Peyer's patch (tissue), 4 donors: ENCODE results near the gene SLC5A4. TPM values are rescaled to one million over a fixed set of nuclear protein-coding genes. Genes with fewer than 3 reads are reported as not detected.

Source experiments
- DNase-seq, 3 donors: peaks; one replicate each; pipeline ENCODE4 v3.0.0-alpha.2; 2017 to 2019
- H3K27ac ChIP-seq, 4 donors: fragments of 200-600 bp; sonication (generic); one replicate each; pipeline ENCODE4 v1.5.1; 2016 to 2019
- H3K27me3 ChIP-seq, 2 donors: fragments of 200-600 bp; sonication (generic); one replicate each; pipeline ENCODE4 v1.5.1; 2019
- H3K36me3 ChIP-seq, 3 donors: fragments of 200-600 bp; sonication (generic); one replicate each; pipeline ENCODE4 v1.5.1; 2016 to 2019
- H3K4me1 ChIP-seq, 4 donors: fragments of 200-600 bp; sonication (generic); one replicate each; pipeline ENCODE4 v1.5.1; 2016 to 2019
- H3K4me3 ChIP-seq, 4 donors: fragments of 200-600 bp; sonication (generic); 1 replicate in 3 of 4; 2 replicates in 1 of 4; pipeline ENCODE4 v1.5.1; 2016 to 2019; ENCODE audit warnings: mild to moderate bottlenecking in 1 of 4
- H3K9me3 ChIP-seq, 4 donors: fragments of 200-600 bp; sonication (generic); one replicate each; pipeline ENCODE4 v1.5.1; 2016 to 2019; ENCODE audit warnings: mild to moderate bottlenecking in 1 of 4
- CTCF ChIP-seq, 6 experiments: fragments of 450-650 bp in 4 of 6; fragments of 200-600 bp in 2 of 6; sonication (generic) in 1 of 6; IDR thresholded peaks; one replicate each; pipeline ENCODE4 v1.5.1; 2017 to 2019; ENCODE audit warnings: antibody characterized with exemption in 6 of 6, mild to moderate bottlenecking in 3 of 6, moderate library complexity in 1 of 6
- POLR2A ChIP-seq, 2 donors: fragments of 450-650 bp; IDR thresholded peaks; one replicate each; pipeline ENCODE4 v1.5.1; 2017; ENCODE audit warnings: antibody characterized with exemption in 2 of 2, mild to moderate bottlenecking in 2 of 2, moderate library complexity in 2 of 2
- total RNA-seq, 4 donors: library from RNA; depleted of rRNA; stranded (reverse); fragments of >200 nt; gene quantifications; one replicate each; pipeline ENCODE4 v1.1.0, GENCODE V29; 2016

The SLC5A4 gene
- total RNA-seq, 4 donors from 2014 or later: 1.7 to 56.9 (median 19.0) TPM

GRCh38 chr22:32232191-32232830 lies 22.8 kb downstream of the SLC5A4 start:
- H3K27me3 ChIP-seq: no peaks in the 10 kb centered on the region
- H3K27ac ChIP-seq: no peak overlapping the region
- no peak for TF ChIP-seq POLR2A (IDR thresholded peaks at IDR 0.05)
- TF ChIP-seq CTCF (IDR thresholded peaks at IDR 0.05): no peak
- no peak for DNase-seq
- no peak overlapping the region for H3K4me3 ChIP-seq
- no peaks in the 10 kb centered on the region for H3K9me3 ChIP-seq
- H3K36me3 ChIP-seq: peaks cover 0 to 5% (median 0%) of the 10 kb centered on the region in 3 donors
- no peaks in the 10 kb centered on the region for H3K4me1 ChIP-seq

- no peak for TF ChIP-seq CTCF (IDR thresholded peaks at IDR 0.05)
- no peak for TF ChIP-seq POLR2A (IDR thresholded peaks at IDR 0.05)
These were observed 28.6 kb downstream of the SLC5A4 start for GRCh38 chr22:32226326-32227104.

GRCh38 chr22:32222991-32223390 lies 32.2 kb downstream of the SLC5A4 start:
- Histone ChIP-seq H3K4me3 (no peak overlapping the region), H3K27me3 (no peaks in the 10 kb centered on the region), H3K36me3 (peaks cover 0 to 5% (median 0%) of the 10 kb centered on the region in 3 donors), H3K9me3 (no peaks in the 10 kb centered on the region), H3K4me1 (no peaks in the 10 kb centered on the region), H3K27ac (no peak overlapping the region)
- TF ChIP-seq CTCF (IDR thresholded peaks at IDR 0.05) (no peak), POLR2A (IDR thresholded peaks at IDR 0.05) (no peak)
- DNase-seq: no peak

More at GRCh38 chr22:32226326-32227104, 28.6 kb downstream of the SLC5A4 start:
- Histone ChIP-seq H3K4me3 (no peak overlapping the region), H3K27ac (no peak overlapping the region), H3K27me3 (no peaks in the 10 kb centered on the region), H3K36me3 (peaks cover 0 to 10% (median 0%) of the 10 kb centered on the region in 3 donors), H3K4me1 (no peaks in the 10 kb centered on the region), H3K9me3 (no peaks in the 10 kb centered on the region)
- no peak for DNase-seq

- H3K27me3 ChIP-seq: no peaks in the 10 kb centered on the region
- no peak overlapping the region for H3K27ac ChIP-seq
- H3K9me3 ChIP-seq: no peaks in the 10 kb centered on the region
- TF ChIP-seq CTCF (IDR thresholded peaks at IDR 0.05) (no peak), POLR2A (IDR thresholded peaks at IDR 0.05) (no peak)
- no peaks in the 10 kb centered on the region for H3K36me3 ChIP-seq
- no peak overlapping the region for H3K4me3 ChIP-seq
- DNase-seq: no peak
- no peaks in the 10 kb centered on the region for H3K4me1 ChIP-seq
These were observed 36.1 kb downstream of the SLC5A4 start for GRCh38 chr22:32219026-32219425.

- no peak for DNase-seq
- H3K4me3 ChIP-seq: no peak overlapping the region
These were observed 36.7 kb downstream of the SLC5A4 start for GRCh38 chr22:32218470-32218869.

More at GRCh38 chr22:32218470-32218869, 36.7 kb downstream of the SLC5A4 start:
- H3K9me3 ChIP-seq: no peaks in the 10 kb centered on the region
- H3K27ac ChIP-seq: no peak overlapping the region
- no peaks in the 10 kb centered on the region for H3K36me3 ChIP-seq
- H3K4me1 ChIP-seq: no peaks in the 10 kb centered on the region
- no peaks in the 10 kb centered on the region for H3K27me3 ChIP-seq
- TF ChIP-seq CTCF (IDR thresholded peaks at IDR 0.05) (no peak), POLR2A (IDR thresholded peaks at IDR 0.05) (no peak)
